Measurements from ENCODE around the gene ZC3H4.

DNA sequence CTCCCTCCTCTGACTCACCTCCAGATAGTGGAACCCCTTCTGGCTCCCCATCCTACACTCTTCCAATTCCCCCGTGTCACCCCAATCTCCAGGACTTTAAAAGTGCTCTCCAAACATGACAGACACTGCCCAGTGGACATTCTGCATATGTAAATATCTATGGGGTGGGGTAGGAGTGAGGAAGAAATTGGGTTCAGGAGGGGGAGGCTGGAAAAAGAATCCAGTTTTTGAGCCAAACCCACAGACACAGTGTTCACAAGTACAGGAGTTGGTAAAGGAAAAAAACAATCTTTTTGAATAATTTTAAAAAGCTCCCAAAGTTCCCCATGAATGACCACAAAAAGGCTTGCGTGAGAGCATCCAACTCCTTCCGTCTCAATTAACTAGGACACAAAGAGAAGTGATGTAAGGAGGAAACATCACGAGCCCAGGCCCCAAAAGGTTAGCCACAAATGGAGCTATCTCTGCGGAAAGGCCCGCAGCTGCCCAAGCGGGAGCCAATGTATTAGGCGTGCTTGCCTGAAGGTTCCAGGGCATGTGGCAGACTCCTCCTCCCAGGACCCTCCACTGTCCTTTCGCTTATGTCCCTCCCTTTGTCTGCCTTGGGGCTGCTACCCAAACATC lies 18.0 kb downstream of the ZC3H4 start:
- TF ChIP-seq PATZ1 (CRISPR knock-in tag; IDR thresholded peaks at IDR 0.05; ENCODE audit: borderline replicate concordance), result no peak
- no peak for TF ChIP-seq ESRRG (CRISPR knock-in tag; IDR thresholded peaks at IDR 0.05)
- TF ChIP-seq ZFP3 (CRISPR knock-in tag; IDR thresholded peaks at IDR 0.05), result no peak
- no peak for TF ChIP-seq SNAI2 (CRISPR knock-in tag; IDR thresholded peaks at IDR 0.05)
- no peak for TF ChIP-seq ZNF70 (CRISPR knock-in tag; IDR thresholded peaks at IDR 0.05)
- no peak for TF ChIP-seq RARB (CRISPR knock-in tag; IDR thresholded peaks at IDR 0.05)
- TF ChIP-seq PPARA (CRISPR knock-in tag; IDR thresholded peaks at IDR 0.05; ENCODE audit: borderline replicate concordance), result no peak
